ENCODE measurements around the gene ZNF12.
"Not testable (repeated sequence)": the region's sequence is repeated elsewhere in the genome, so short reads cannot be mapped to it uniquely, and the experiment has no call there.

The ZNF12 gene

GRCh38 chr7:6706666-6707407, at the start of gene ZNF12:
TSS of gene ZNF12 (minus strand) at chr7:6706947. CDS start at chr7:6705173, 1,774 bp downstream.
- no peak for FAIRE-seq

GRCh38 chr7:6753964-6754363, 47.2 kb upstream of the ZNF12 start, which contains the start of gene RSPH10B2:
TSS of gene RSPH10B2 (plus strand) at chr7:6754103. CDS start at chr7:6757678, 3,575 bp downstream.
- not testable (repeated sequence) for FAIRE-seq

GRCh38 chr7:6750173-6750572, 43.4 kb upstream of the ZNF12 start:
- not testable (repeated sequence) for FAIRE-seq

GRCh38 chr7:6749335-6749734, 42.6 kb upstream of the ZNF12 start:
- FAIRE-seq = not testable (repeated sequence)

GRCh38 chr7:6744410-6745100, 37.8 kb upstream of the ZNF12 start:
- not testable (repeated sequence) for FAIRE-seq

- not testable (repeated sequence) for FAIRE-seq
Measured at GRCh38 chr7:6738415-6738814, 31.7 kb upstream of the ZNF12 start.

- no peak for FAIRE-seq
Measured at GRCh38 chr7:6730343-6730633, 23.5 kb upstream of the ZNF12 start.

GRCh38 chr7:6729492-6730342, 23.0 kb upstream of the ZNF12 start:
- no peak for FAIRE-seq

- FAIRE-seq = not testable (repeated sequence)
Measured at GRCh38 chr7:6728893-6729491, 22.2 kb upstream of the ZNF12 start.

- FAIRE-seq = no peak
Measured at GRCh38 chr7:6727663-6728062, 20.9 kb upstream of the ZNF12 start.

- FAIRE-seq = not testable (repeated sequence)
Measured at GRCh38 chr7:6726341-6726740, 19.6 kb upstream of the ZNF12 start.

- no peak for FAIRE-seq
Measured at GRCh38 chr7:6725003-6725402, 18.3 kb upstream of the ZNF12 start.

- FAIRE-seq = not testable (repeated sequence)
Measured at GRCh38 chr7:6724351-6724750, 17.6 kb upstream of the ZNF12 start.

GRCh38 chr7:6718124-6718523, 11.4 kb upstream of the ZNF12 start:
- no peak for FAIRE-seq

- not testable (repeated sequence) for FAIRE-seq
Measured at GRCh38 chr7:6715898-6716297, 9.2 kb upstream of the ZNF12 start.

GRCh38 chr7:6714360-6714759, 7.6 kb upstream of the ZNF12 start:
- no peak for FAIRE-seq

- FAIRE-seq = no peak
Measured at GRCh38 chr7:6709808-6710207, 3.1 kb upstream of the ZNF12 start.

GRCh38 chr7:6708304-6708703, 1.6 kb upstream of the ZNF12 start:
- FAIRE-seq = no peak

GRCh38 chr7:6705959-6706665, 635 bp downstream of the ZNF12 start:
- FAIRE-seq = no peak

GRCh38 chr7:6701860-6702259, 4.9 kb downstream of the ZNF12 start:
- FAIRE-seq = no peak

GRCh38 chr7:6700793-6701192, 6.0 kb downstream of the ZNF12 start:
- no peak for FAIRE-seq

GRCh38 chr7:6691609-6692106, 15.1 kb downstream of the ZNF12 start:
- no peak for FAIRE-seq

Data from endometrium (tissue), 2 donors.